GM18867 (cell line): ENCODE results near the gene PMF1.
"Not testable (repeated sequence)": the region's sequence is repeated elsewhere in the genome, so short reads cannot be mapped to it uniquely, and the experiment has no call there.

Experiments used
- ATAC-seq: cut with Tn5 transposase; IDR thresholded peaks from one replicate; pipeline ENCODE4 v1.9.1; 2021; ENCODE audit warnings: mild to moderate bottlenecking, moderate library complexity; ENCODE audit not compliant: unreplicated experiment

Gene PMF1, protein sequence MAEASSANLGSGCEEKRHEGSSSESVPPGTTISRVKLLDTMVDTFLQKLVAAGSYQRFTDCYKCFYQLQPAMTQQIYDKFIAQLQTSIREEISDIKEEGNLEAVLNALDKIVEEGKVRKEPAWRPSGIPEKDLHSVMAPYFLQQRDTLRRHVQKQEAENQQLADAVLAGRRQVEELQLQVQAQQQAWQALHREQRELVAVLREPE

DNA sequence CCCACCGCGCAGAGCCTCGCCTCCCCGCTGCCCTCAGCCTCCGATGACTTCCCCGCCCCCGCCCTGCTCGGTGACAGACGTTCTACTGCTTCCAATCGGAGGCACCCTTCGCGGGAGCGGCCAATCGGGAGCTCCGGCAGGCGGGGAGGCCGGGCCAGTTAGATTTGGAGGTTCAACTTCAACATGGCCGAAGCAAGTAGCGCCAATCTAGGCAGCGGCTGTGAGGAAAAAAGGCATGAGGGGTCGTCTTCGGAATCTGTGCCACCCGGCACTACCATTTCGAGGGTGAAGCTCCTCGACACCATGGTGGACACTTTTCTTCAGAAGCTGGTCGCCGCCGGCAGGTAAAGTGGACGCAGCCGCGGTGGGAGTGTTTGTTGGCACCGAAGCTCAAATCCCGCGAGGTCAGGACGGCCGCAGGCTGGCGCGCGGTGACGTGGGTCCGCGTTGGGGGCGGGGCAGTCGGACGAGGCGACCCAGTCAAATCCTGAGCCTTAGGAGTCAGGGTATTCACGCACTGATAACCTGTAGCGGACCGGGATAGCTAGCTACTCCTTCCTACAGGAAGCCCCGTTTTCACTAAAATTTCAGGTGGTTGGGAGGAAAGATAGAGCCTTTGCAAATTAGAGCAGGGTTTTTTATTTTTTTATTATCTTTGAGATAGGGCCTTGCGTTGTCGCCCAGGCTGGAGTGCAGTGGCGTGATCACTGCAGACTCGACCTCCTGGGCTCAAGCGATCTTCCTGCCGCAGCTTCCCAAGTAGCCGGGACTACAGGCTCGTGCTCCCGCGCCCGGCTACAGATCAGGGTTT is at the start of gene PMF1:
Gene PMF1, plus strand, starts transcription at position 175 of the 811 bp plus-strand sequence. Its CDS starts 9 bp downstream, at position 184.
- peak; percentile 80 for ATAC-seq

DNA sequence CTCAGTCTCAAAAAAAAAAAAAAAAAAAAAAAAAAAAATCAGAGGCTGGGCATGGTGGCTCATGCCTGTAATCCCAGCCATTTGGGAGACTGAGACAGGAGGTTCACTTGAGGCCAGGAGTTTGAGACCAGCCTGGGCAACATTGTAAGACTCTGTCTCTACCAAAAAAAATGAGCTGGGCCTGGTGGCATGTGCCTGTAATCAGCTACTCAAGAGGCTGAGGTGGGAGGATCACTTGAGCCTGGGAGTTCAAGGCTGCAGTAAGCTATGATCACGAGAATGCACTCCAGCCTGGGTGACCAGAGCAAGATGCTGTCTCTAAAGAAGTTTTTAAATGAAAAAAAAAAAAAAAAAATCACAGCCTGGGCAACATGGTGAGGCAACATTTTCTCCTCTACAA is 49.1 kb upstream of the PMF1 start:
- no peak for ATAC-seq

DNA sequence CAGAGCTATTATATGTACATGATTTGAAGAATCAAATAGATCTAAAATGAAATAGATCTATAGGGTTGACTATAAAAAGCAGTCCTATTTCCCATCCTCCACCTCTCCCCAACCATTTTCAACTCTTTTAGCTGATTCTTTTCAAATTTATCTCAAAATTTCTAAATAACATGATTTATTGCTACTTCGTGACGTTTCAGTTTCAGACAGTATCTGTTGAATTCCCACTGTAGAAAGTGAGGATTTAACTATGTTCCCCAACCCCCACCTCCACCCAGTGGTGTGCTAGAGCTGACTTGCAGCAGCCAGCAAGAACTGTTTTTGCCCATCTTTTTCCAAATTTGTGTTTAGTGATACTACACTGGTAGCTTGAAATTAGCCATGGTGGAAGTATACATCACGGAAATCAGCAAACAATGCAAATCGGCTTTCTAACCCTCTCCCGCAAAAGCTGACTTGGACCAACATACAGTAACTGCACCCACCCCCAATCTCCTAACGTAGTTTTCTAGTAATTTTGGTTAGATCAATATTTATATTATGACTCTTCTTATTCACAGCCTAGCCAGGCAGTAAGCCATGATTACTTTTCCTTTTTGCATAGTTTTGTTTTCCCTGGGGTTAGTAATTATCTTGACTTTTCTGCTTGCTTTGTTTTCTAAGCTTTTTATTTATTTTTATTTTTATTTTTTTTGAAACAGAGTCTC is 48.5 kb upstream of the PMF1 start:
- no peak for ATAC-seq

DNA sequence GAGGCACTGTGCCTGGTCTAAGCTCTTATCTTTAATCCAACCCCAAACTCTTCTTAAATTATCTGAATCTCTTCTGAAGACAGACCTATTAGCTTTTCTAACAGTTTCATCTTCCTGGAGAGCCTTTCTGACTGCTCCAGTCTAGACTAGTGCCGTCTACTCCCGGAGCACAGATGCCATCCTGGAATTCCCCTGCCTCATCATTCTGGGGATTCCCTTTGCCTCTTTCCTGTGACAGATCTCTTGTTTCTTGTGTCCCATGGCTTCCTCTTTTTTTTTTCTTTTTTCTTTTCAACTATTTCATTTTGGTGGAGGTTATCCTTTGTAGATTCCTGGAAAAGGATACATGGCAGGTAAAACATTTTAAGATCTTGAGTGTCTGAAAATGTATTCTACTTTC is 47.7 kb upstream of the PMF1 start:
- no peak for ATAC-seq

DNA sequence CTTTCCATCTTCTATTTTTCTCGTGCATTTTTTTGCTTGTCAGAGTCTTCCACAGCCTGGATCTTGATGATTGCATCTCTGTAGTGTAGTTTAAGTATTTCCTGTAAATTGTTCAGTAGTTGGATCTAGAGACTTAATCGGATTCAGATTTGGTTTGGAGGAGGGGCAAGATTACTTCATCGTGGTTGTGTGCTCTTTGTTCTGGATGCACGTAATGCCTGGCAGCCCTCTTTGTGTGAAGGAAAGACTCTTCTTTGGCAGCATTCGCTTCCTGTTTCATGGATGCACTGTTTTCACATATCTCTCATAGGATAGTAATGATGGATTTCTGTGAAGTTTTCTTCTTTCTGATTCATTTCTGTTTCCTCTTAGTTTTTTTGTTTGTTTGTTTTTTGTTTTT is 45.3 kb upstream of the PMF1 start:
- ATAC-seq, result no peak

DNA sequence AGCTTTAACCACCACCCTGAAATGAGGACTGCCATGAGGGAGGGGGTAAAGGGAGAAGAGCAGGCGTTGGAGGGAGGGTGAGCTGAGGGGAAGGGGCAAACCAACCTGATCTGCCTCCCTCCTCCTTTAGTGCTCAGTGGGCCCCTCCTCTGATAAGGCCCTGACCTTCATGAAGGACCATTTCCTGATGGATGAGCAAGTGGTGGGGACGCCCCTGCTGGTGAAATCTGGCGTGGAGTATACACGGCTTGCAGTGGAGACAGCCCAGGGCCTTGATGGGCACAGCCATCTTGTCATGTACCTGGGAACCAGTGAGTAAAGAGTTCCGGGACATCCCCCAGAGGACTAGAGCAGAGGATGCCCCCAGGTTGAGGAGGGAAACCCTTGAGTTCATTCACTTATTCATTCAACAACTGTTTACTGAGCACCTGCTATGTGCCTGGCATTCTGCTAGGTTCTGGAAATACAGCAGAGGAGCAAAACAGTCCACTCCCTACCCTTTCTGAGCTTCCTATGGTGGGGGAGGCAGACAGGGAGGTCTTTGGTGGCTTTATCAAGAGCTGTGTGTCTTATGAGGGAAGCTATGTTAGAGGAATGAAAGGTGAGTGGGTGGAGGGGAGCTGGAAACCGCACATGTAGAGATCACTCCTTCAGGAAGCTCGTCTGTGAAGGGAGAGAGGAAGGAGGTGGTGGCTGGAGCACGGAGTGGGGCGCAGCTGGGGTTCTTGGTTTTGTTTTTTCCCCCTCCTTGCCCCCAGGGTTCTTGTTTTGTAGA is 39.9 kb upstream of the PMF1 start:
- ATAC-seq, result no peak

DNA sequence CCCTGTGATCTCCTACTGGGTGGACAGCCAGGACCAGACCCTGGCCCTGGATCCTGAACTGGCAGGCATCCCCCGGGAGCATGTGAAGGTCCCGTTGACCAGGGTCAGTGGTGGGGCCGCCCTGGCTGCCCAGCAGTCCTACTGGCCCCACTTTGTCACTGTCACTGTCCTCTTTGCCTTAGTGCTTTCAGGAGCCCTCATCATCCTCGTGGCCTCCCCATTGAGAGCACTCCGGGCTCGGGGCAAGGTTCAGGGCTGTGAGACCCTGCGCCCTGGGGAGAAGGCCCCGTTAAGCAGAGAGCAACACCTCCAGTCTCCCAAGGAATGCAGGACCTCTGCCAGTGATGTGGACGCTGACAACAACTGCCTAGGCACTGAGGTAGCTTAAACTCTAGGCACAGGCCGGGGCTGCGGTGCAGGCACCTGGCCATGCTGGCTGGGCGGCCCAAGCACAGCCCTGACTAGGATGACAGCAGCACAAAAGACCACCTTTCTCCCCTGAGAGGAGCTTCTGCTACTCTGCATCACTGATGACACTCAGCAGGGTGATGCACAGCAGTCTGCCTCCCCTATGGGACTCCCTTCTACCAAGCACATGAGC is 36.1 kb upstream of the PMF1 start:
- ATAC-seq, result no peak

DNA sequence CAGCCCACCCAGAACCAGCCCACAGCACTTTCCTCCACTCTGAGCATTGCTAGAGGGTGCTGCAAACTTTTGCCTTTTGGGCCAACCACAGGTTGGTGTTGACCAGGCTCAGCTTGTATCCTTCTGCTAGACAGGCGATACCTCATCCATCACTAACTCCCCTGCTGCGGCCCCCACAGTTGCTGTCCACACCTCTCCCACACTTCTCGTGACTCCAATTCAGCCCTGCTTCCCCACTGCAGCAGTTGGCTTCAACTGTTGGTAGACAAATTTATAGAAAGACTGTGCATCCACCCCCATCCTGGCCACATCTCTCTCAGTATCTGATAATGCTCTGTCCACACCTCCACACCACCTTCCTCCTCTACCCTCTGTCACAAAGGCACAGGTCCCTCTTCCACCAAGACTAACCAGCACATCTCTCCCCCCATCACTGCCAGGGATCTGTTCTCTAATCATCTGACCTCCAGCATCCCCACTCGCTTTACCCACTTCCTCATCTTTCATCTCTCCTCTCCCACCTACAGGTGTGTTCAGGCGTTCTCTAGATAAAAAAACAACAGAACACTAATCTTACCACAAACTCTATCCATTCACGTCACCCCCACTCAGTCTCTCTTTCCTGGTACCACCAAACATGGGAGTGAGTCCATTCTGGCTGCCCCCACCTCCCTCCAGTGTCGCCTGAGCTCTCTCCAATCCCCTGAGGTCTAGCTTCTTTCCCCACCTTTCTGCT is 34.7 kb upstream of the PMF1 start:
- no peak for ATAC-seq

DNA sequence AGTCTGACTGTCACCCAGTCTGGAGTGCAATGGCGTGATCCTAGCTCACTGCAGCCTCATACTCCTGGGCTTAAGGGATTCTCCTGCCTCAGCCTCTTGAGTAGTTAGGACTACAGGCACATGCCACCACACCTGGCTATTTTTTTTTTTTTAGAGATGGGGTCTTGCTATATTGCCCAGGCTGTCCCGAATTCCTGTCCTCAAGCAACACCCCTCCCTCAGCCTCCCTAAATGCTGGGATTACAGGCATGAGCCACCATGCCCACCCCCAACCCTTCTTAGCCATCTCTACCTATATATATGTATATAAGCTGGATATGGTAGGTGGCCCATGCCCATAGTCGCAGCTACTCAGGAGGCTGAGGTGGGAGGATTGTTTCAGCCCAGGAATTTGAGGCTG is 32.3 kb upstream of the PMF1 start:
- no peak for ATAC-seq

DNA sequence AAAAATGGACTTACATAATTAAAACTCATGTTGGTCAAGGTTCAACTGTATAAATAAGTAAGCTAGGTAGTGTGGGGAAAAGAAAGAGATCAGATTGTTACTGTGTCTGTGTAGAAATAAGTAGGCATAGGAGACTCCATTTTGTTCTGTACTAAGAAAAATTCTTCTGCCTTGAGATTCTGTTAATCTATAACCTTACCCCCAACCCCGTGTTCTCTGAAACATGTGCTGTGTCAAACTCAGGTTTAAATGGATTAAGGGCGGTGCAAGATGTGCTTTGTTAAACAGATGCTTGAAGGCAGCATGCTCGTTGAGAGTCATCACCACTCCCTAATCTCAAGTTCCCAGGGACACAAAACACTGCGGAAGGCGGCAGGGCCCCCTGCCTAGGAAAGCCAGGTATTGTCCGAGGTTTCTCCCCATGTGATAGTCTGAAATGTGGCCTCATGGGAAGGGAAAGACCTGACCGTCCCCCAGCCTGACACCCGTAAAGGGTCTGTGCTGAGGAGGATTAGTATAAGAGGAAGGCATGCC is 31.3 kb upstream of the PMF1 start:
- ATAC-seq, result not testable (repeated sequence)

DNA sequence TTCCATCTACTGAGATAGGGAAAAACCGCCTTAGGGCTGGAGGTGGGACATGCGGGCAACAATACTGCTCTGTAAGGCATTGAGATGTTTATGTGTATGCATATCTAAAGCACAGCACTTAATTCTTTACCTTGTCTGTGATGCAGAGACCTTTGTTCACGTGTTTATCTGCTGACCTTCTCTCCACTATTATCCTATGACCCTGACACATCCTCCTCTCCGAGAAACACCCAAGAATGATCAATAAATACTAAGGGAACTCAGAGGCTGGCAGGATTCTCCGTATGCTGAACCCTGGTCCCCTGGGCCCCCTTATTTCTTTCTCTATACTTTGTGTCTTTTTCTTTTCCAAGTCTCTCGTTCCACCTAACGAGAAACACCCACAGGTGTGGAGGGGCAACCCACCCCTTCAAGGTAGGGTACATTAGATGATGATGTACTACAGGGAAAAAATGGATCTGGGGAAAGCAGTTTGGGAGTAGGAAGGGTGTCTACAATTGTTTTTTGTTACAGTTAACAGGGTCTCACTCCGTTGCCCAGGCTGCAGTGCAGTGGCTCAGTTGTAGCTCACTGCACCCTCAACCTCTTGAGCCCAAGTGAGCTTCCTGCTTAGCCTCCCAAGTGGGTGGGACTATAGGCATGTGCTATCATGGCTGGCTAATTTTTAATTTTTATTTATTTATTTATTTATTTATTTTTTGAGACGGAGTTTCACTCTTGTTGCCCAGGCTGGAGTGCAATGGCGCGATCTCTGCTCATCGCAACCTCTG is 30.6 kb upstream of the PMF1 start:
- ATAC-seq, result not testable (repeated sequence)

DNA sequence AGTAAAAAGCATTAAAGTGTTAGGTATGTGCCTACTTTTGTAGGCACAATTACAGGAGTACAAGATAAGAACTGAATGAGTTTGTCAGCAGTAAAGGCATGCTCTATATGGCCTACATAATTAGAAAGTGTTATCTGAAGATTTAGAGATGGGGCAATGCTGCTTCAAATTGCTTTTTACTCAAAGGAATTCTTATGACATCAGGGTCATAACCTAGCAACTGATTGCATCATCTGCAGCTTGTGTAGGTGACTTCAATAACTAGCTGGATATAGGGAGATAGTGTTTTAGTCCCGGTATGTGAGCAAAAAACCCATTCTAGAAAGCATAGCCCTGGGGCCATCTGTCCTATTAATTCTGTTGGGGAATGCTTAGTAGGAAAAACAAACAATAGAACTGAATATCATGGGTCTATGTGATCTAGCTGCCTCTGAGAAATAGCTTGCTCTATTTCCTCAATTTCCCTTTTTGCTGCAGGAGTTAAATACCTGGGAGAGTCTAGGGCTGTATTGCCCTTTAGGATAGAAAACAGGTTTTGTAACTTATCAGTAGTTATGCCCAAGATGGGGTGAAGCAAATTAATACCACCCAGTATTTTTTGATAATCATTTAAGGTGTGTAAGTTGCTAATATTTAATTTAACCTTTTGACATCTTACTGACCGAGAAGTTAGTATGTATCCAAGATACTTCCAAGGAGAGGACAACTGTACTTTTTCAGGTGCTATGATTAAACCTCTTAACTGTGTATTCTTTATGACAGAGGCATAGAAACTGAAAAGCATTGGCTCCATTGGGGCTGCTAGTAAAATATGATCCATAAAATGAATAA is 26.2 kb upstream of the PMF1 start:
- not testable (repeated sequence) for ATAC-seq

DNA sequence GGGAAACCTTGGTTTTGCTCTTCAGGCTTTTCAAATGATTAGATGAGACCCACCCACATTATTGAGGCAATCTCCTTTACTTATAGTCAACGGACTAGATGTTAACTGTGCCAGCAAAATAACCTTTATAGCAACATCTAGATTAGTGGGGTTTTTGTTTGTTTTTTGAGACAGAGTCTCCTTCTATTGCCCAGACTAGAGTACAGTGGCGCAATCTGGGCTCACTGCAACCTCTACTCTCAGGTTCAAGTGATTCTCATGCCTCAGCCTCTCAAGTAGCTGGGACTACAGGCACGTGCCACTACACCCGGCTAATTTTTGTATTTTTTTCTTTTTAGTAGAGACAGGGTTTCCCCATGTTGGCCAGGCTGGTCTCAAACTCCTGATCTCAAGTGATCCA is 22.5 kb upstream of the PMF1 start:
- ATAC-seq, result not testable (repeated sequence)

DNA sequence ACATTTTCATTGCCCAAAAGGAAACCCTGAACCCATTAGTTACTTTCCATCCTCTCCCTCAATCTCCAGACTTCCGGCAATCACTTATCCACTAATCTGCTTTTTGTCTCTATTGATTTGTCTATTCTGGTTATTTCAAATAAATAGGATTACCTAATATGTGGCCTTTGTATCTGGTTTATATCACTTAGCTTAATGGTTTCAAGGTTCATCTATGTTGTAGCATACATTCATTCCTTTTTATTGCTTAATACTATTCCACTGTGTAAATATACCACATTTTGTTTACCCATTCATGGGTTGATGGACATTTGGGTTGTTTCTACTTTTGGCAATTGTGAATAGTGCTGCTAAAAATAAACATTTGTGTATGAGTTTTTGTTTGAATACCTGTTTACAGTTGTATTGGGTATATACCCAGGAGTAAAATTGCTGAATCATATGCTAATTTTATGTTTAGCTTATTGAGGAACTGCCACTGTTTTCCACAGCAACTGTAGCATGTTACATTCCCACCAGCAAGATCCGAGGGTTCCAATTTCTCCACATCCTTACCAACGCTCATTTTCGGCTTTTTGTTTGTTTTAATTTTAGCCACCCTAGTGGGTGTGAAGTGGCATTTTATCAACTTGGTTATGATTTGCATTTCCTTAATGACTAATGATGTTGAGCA is 21.4 kb upstream of the PMF1 start:
- ATAC-seq, result no peak

DNA sequence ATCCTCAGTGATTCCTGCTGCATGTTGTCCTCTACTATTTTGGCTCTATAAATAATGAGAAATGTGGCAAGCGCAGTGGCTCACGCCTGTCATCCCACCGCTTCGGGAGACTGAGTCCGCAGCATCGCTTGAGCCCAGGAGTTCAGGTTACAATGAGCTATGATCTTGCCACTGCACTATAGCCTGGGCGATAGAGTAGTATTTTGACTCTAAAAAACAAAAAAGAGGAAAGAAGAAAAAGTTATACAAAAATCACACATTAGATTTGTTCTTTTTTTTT is 19.7 kb upstream of the PMF1 start:
- no peak for ATAC-seq

DNA sequence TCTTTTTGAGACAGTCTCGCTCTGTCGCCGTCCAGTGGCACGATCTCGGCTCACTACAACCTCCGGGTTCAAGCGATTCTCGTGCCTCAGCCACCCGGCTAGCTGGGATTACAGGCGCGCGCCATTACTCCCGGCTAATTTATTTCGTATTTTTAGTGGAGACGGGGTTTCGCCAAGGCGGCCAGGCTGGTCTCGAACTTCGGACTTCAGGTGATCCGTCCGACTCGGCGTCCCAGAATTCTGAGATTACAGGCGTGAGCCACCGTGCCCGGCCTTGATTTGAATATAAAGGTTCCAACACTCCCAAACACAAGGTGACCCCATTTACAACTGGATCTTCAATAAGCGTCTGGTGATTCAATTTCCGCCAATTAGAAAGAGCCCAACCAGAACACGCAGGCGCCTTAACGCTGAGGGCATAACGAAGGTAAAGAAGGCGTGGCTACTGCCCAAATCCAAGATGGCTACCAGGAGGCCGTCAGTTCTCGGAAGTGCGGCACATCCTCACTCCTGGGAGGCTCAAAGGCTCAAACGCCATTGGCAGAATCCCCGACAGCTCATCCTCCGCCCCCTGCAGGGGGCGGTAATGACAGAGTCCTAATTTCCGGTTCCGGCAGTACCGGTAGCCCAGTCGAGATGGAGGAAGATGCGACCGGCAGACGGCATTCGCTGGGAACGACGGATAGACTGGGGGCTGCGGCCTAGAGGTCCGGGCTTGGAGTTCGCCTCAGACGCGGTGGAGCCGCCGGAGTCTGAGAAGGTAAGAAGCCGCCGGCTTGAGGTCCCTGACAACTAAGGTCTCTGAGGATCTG is 19.1 kb upstream of the PMF1 start, which contains the start of gene SLC25A44:
Gene SLC25A44, plus strand, starts transcription at position 617 of the 812 bp plus-strand sequence. CDS start 5,744 bp downstream, outside the sequence.
- peak; percentile 94 for ATAC-seq

DNA sequence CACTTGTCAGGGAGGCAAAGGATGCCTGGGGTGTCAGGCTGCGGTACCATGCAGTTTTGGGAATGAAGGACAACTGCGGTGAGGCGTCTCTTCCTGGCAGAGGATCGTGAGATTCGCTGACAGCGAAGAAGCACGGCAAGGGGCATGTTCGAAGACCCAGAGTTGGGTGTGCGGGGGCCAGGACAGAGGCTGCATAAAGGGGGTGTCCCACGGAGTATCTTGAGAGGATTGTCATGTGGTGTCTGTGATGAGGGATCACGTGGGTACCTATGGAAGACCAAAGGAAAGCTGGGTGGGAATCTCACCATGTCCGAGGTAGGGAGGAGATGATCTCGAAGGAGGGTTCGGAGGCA is 18.5 kb upstream of the PMF1 start:
- ATAC-seq, result no peak
